CD4-positive, CD25-positive, alpha-beta regulatory T cell (primary cell): Measurements from ENCODE around the gene ZBTB32. TPM values are rescaled to one million over a fixed set of nuclear protein-coding genes. Genes with fewer than 3 reads are reported as not detected.
"Not testable (repeated sequence)": the region's sequence is repeated elsewhere in the genome, so short reads cannot be mapped to it uniquely, and the experiment has no call there.

Experiments
- ATAC-seq, 2 donors: fragments of 150-1000 bp; cut with Tn5 transposase; one replicate each; pipeline ENCODE4 v1.10.0; 2021; ENCODE audit warnings: low read depth in 2 of 2, moderate number of reproducible peaks in 2 of 2, moderate library complexity in 1 of 2
- DNase-seq, 3 donors: peaks; one replicate each; pipeline versions ENCODE4 v3.0.0 to v3.0.0-alpha.2; 2012 to 2022; ENCODE audit warnings: mixed read lengths in 1 of 3
- H3K27ac ChIP-seq: one replicate; pipeline ENCODE4 v1.7.0; 2013; ENCODE audit warnings: mild to moderate bottlenecking, low read length; ENCODE audit not compliant: insufficient read depth, poor library complexity, severe bottlenecking
- H3K27me3 ChIP-seq: one replicate; pipeline ENCODE4 v1.7.0; 2013; ENCODE audit warnings: low read length; ENCODE audit not compliant: control insufficient read depth, insufficient read depth
- H3K36me3 ChIP-seq: one replicate; pipeline ENCODE4 v1.7.0; 2013; ENCODE audit warnings: mild to moderate bottlenecking, low read length, moderate library complexity; ENCODE audit not compliant: control insufficient read depth, insufficient read depth
- H3K4me1 ChIP-seq: 2 replicates; pipeline ENCODE4 v1.7.0; 2013; ENCODE audit warnings: mild to moderate bottlenecking, low read length; ENCODE audit not compliant: insufficient read depth, control insufficient read depth, poor library complexity, severe bottlenecking
- H3K4me3 ChIP-seq: one replicate; pipeline ENCODE4 v1.7.0; 2013; ENCODE audit warnings: low read depth, mild to moderate bottlenecking, low read length, moderate library complexity
- H3K9me3 ChIP-seq, 2 experiments: 1 replicate in 1 of 2; 2 replicates in 1 of 2; pipeline ENCODE4 v1.7.0; 2013; ENCODE audit warnings: low read length in 2 of 2, mild to moderate bottlenecking in 1 of 2, moderate library complexity in 1 of 2; ENCODE audit not compliant: control insufficient read depth in 2 of 2
- H3K27ac Mint-ChIP-seq, 3 donors: one replicate each; pipeline ENCODE4 v1.8.0; 2020 to 2022; ENCODE audit warnings: mild to moderate bottlenecking in 3 of 3, mixed read lengths in 3 of 3, moderate library complexity in 2 of 3
- H3K27me3 Mint-ChIP-seq: one replicate; pipeline ENCODE4 v1.8.0; 2022; ENCODE audit warnings: mild to moderate bottlenecking, mixed read lengths
- H3K36me3 Mint-ChIP-seq: one replicate; pipeline ENCODE4 v1.8.0; 2020; ENCODE audit warnings: mixed read lengths
- H3K4me1 Mint-ChIP-seq, 4 donors: one replicate each; pipeline ENCODE4 v1.8.0; 2020 to 2022; ENCODE audit warnings: mixed read lengths in 4 of 4, mild to moderate bottlenecking in 1 of 4
- H3K4me3 Mint-ChIP-seq, 4 donors: one replicate each; pipeline ENCODE4 v1.8.0; 2020 to 2022; ENCODE audit warnings: mild to moderate bottlenecking in 4 of 4, mixed read lengths in 4 of 4, moderate library complexity in 3 of 4
- H3K9me3 Mint-ChIP-seq, 7 donors: one replicate each; pipeline ENCODE4 v1.8.0; 2020 to 2022; ENCODE audit warnings: mixed read lengths in 7 of 7, mild to moderate bottlenecking in 3 of 7, moderate library complexity in 2 of 7
- polyA plus RNA-seq, 4 donors: library from polyadenylated mRNA; unstranded; fragments of 300-500 nt; fragmentation: Illumina TruSeq; gene quantifications; one replicate each; pipeline ENCODE4 v1.2.3, GENCODE V29; 2021
- total RNA-seq: library from RNA; stranded (reverse); gene quantifications from one replicate; pipeline ENCODE4 v1.2.3, GENCODE V29; 2022

Gene ZBTB32
- total and polyA plus RNA-seq, 5 donors from 2014 or later: 3.1 to 42.0 (median 5.2) TPM

DNA sequence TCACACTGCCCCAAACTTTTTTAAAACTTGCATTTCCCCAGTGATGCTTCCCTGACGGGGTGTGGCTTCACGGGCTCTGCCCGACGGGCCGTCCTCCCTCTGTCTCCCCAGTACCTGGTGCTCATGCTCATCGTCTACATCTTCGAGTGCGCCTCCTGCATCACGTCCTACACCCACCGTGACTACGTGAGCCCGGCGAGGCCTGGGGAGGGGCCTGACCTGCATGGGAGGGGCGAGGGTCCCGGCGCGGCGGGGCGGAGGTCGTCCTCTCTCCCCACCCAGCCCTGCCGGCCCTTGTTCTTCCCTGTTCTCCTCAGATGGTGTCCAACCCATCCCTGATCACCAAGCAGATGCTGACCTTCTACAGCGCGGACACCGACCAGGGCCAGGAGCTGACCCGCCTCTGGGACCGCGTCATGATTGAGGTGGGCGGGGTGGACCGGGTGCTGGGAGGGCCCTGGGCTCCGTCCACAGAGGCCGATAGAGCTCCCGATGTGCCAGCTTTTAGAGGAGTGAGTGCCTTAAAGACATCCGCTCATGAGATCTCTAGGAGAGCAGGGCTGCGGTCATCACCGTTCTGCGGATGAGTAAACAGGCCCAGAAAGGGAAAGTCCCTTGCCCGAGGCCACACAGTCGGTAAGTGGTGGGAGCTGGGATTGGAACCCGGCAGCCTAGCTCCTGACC lies 31.1 kb upstream of the ZBTB32 start:
- ATAC-seq: peak; percentile 44 to 50
- peaks cover 0 to 2% (median 0%) of the 10 kb centered on the region in 7 donors for H3K9me3 Mint-ChIP-seq
- no peaks in the 10 kb centered on the region for H3K36me3 Mint-ChIP-seq
- peaks cover 0 to 13% (median 7%) of the 10 kb centered on the region in 4 donors for H3K4me1 Mint-ChIP-seq
- H3K27ac ChIP-seq: no peak overlapping the region
- H3K27me3 Mint-ChIP-seq: peaks cover 48% of the 10 kb centered on the region
- DNase-seq: peak in 1 of 3 donors; percentile 50
- peak overlapping the region; percentile 19 for H3K4me3 ChIP-seq
- peak overlapping the region in 3 of 4 donors; percentile 39 to 72 (median 66) for H3K4me3 Mint-ChIP-seq
- H3K36me3 ChIP-seq: no peaks in the 10 kb centered on the region
- H3K4me1 ChIP-seq: peaks cover 9% of the 10 kb centered on the region
- H3K27me3 ChIP-seq: no peaks in the 10 kb centered on the region
- no peaks in the 10 kb centered on the region for H3K9me3 ChIP-seq
- H3K27ac Mint-ChIP-seq: peak overlapping the region in 1 of 3 donors; percentile 64

DNA sequence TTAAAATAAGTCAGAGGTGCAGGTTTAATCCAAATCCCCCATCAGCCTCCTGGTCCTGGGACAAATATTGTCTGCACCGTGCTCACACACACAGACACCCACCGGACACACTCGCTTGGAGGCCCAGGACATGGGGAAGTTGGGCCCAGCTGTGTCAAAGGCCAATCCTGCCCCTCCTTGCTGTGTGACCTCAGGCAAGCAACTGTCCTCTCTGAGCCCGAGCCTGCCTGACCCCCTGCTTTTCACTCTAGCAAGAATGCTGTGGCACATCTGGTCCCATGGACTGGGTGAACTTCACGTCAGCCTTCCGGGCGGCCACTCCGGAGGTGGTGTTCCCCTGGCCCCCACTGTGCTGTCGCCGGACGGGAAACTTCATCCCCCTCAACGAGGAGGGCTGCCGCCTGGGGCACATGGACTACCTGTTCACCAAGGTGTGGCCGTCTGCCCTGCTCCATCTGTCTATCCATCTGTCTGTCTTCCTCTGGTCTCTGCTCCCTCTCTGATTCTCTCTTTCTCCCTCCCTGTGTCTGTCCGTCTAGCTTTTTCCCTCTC lies 28.7 kb upstream of the ZBTB32 start:
- Mint-ChIP-seq H3K4me3 (no peak overlapping the region), H3K27ac (no peak overlapping the region), H3K36me3 (no peaks in the 10 kb centered on the region), H3K9me3 (peaks cover 0 to 1% (median 0%) of the 10 kb centered on the region in 7 donors), H3K4me1 (peaks cover 0 to 13% (median 7%) of the 10 kb centered on the region in 4 donors), H3K27me3 (peaks cover 39% of the 10 kb centered on the region)
- no peak for ATAC-seq
- H3K27me3 ChIP-seq: no peaks in the 10 kb centered on the region
- no peak for DNase-seq
- no peak overlapping the region for H3K4me3 ChIP-seq
- H3K36me3 ChIP-seq: no peaks in the 10 kb centered on the region
- H3K9me3 ChIP-seq: no peaks in the 10 kb centered on the region
- no peak overlapping the region for H3K27ac ChIP-seq
- peaks cover 9% of the 10 kb centered on the region for H3K4me1 ChIP-seq

DNA sequence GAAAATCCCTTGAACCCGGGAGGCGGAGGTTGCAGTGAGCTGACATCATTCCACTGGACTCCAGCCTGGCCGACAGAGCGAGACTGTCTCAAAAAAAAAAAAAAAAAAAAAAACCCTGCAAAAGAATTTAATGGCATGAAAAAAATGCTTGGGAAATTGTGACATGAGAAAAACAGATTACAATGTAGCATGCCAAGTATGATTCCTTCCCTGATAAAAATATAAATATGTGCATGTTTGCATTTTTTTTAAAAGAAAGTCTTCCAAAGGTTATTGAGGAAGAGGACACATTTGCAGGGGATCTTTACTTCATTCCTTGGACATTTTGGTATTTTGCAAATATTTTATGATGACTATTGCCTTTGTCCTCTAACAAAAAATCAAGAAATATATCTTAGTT lies 14.5 kb upstream of the ZBTB32 start:
- H3K27me3 ChIP-seq: no peaks in the 10 kb centered on the region
- no peak overlapping the region for H3K4me3 ChIP-seq
- H3K9me3 ChIP-seq: no peaks in the 10 kb centered on the region
- DNase-seq (no peak), ATAC-seq (no peak)
- H3K27ac ChIP-seq: no peak overlapping the region
- H3K27me3 Mint-ChIP-seq: no peaks in the 10 kb centered on the region
- H3K9me3 Mint-ChIP-seq: no peaks in the 10 kb centered on the region
- H3K27ac Mint-ChIP-seq: no peak overlapping the region
- no peaks in the 10 kb centered on the region for H3K36me3 ChIP-seq
- H3K4me1 ChIP-seq: no peaks in the 10 kb centered on the region
- H3K36me3 Mint-ChIP-seq: no peaks in the 10 kb centered on the region
- H3K4me3 Mint-ChIP-seq: no peak overlapping the region
- H3K4me1 Mint-ChIP-seq: no peaks in the 10 kb centered on the region

DNA sequence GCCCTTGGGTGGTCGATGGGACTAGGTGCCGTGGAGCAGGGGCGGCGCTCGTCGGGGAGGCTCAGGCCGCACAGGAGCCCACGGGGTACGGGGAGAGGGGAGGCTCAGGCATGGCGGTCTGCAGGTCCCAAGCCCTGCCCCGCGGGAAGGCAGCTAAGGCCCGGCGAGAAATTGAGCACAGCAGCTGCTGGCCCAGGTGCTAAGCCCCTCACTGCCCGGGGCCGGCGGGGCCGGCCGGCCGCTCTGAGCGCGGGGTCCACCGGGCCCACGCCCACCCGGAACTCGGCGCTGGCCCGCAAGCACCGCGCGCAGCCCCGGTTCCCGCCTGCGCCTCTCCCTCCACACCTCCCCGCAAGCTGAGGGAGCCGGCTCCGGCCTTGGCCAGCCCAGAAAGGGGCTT lies 13.3 kb upstream of the ZBTB32 start:
- not testable (repeated sequence) for H3K27ac Mint-ChIP-seq, H3K27me3 Mint-ChIP-seq, DNase-seq, H3K27ac ChIP-seq, H3K9me3 ChIP-seq, H3K36me3 Mint-ChIP-seq, H3K36me3 ChIP-seq, ATAC-seq, H3K27me3 ChIP-seq, H3K4me3 Mint-ChIP-seq, H3K4me1 Mint-ChIP-seq, H3K4me1 ChIP-seq, H3K9me3 Mint-ChIP-seq, H3K4me3 ChIP-seq

DNA sequence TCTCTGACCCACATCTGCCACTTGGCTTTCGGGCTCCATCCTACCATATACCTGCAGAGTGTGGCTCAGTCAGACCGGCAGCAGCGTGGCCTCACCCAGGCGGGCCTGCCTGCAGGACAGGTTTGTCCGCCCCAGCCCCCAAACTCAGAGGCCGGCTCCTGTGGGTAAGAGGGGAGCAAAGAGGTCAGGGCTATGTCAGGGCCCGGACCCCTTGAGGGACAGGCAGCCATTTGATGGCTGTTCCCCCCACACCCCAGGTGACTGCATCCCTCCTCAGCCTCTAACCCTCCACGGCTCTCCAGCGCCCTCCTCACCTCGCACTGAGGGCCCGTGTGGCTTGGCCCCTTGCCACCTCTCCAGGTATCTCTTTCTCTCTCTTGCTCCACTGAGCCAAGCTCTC lies 12.3 kb upstream of the ZBTB32 start:
- Mint-ChIP-seq H3K27ac (no peak overlapping the region), H3K9me3 (no peaks in the 10 kb centered on the region)

DNA sequence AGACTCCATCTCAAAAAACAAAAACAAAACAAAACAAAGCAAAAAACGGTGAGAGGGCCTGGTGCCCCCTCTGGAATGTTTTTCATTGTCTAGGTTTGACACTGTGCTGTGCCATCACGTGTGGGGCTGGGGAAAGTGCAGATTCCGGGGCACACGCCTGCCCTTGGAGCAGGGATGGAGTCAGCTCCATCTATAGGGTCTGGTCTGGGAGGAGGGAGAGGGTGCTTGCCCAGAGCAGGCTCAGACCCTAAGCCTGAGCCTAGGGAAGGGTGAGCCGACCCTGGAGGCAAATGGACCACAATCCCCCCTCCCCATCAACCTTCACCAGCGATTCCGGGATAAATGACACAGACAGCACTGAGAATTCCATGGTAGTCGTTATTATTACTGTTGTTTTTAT lies 10.9 kb upstream of the ZBTB32 start:
- H3K9me3 Mint-ChIP-seq: no peaks in the 10 kb centered on the region
- H3K4me1 ChIP-seq: no peaks in the 10 kb centered on the region
- H3K36me3 ChIP-seq: no peaks in the 10 kb centered on the region
- H3K36me3 Mint-ChIP-seq: no peaks in the 10 kb centered on the region
- H3K27me3 ChIP-seq: no peaks in the 10 kb centered on the region
- no peaks in the 10 kb centered on the region for H3K4me1 Mint-ChIP-seq
- no peak overlapping the region for H3K4me3 Mint-ChIP-seq
- H3K27ac ChIP-seq: no peak overlapping the region
- H3K4me3 ChIP-seq: no peak overlapping the region
- no peaks in the 10 kb centered on the region for H3K9me3 ChIP-seq
- no peak for ATAC-seq
- peak overlapping the region in 1 of 3 donors; percentile 15 for H3K27ac Mint-ChIP-seq
- DNase-seq: no peak
- no peaks in the 10 kb centered on the region for H3K27me3 Mint-ChIP-seq

More for the DNA sequence above, 12.3 kb upstream of the ZBTB32 start:
- Histone ChIP-seq H3K27me3 (no peaks in the 10 kb centered on the region), H3K36me3 (no peaks in the 10 kb centered on the region), H3K4me1 (no peaks in the 10 kb centered on the region), H3K27ac (no peak overlapping the region), H3K4me3 (no peak overlapping the region), H3K9me3 (no peaks in the 10 kb centered on the region)
- no peak overlapping the region for H3K4me3 Mint-ChIP-seq
- no peaks in the 10 kb centered on the region for H3K4me1 Mint-ChIP-seq
- H3K36me3 Mint-ChIP-seq: no peaks in the 10 kb centered on the region
- no peaks in the 10 kb centered on the region for H3K27me3 Mint-ChIP-seq
- ATAC-seq (no peak), DNase-seq (no peak)

DNA sequence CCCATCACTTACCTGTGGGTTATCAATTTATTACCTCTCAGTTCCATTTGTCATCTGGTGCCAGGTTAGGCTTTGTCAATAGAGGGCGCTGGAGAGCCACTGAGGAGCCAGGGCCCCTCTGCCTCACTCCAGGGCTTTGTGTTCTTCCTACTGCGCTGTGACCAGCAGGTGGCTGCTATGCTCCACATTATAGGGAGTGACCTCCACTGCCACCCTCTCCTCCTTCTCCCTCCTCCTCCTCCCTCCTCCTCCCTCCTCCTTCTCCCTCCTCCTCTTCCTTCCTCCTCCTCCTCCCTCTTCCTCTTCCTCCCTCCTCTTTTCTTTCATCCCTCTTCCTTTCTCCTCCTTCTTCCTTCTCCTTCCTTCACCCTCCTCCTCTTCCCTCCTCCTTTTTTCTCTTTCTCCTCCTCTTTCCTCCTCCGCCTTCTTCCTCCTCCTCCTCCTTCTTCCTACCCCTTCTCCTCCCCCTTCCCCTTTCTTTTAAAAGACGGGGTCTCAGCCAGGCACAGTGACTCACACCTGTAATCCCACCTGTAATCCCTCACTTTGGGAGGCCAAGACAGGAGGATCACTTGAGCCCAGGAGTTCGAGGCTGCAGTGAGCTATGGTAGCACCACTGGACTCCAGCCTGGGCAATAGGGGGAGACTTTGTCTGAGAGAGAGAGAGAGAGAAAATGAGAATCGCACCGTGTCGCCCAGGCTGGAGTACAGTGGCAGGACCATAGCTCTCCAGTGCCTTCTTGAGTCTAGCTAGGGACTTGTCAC lies 10.3 kb upstream of the ZBTB32 start:
- Mint-ChIP-seq H3K27ac (peak overlapping the region in 2 of 3 donors; percentile 15 to 45), H3K27me3 (no peaks in the 10 kb centered on the region), H3K4me1 (no peaks in the 10 kb centered on the region), H3K36me3 (no peaks in the 10 kb centered on the region), H3K9me3 (no peaks in the 10 kb centered on the region), H3K4me3 (no peak overlapping the region)
- H3K9me3 ChIP-seq: no peaks in the 10 kb centered on the region
- no peaks in the 10 kb centered on the region for H3K4me1 ChIP-seq
- no peaks in the 10 kb centered on the region for H3K36me3 ChIP-seq
- H3K27me3 ChIP-seq: no peaks in the 10 kb centered on the region
- peak overlapping the region; percentile 55 for H3K27ac ChIP-seq
- ATAC-seq (peak; percentile 100), DNase-seq (peak; percentile 83 to 92 (median 90))
- no peak overlapping the region for H3K4me3 ChIP-seq
